Measurements from ENCODE around the gene ARID1B.

ARID1B gene

DNA sequence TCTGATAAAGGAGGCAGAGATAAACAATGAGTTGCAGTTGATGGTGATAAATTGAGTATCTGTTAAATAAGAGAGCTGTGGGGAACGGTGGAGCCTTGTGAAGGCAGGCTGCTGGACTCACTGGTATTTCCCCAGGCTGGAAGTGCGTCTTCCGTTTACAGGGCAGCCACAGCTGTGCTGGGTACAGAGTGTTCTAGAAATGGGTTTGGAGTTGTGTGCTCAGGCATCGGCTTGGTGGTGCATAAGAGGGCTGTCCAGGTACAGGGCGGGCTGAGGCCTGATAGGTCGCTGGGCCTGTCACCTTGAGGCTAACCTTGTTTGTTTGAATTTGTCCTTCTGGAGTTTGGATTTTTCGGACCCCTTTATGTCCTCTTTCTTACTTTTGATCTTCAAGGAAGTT lies 39.3 kb downstream of the ARID1B start:
- no peak overlapping the region for H3K4me3 ChIP-seq (ENCODE audit: low read depth, low read length)
- H2AFZ ChIP-seq = no peak overlapping the region
- no peak overlapping the region for H3K27ac ChIP-seq

DNA sequence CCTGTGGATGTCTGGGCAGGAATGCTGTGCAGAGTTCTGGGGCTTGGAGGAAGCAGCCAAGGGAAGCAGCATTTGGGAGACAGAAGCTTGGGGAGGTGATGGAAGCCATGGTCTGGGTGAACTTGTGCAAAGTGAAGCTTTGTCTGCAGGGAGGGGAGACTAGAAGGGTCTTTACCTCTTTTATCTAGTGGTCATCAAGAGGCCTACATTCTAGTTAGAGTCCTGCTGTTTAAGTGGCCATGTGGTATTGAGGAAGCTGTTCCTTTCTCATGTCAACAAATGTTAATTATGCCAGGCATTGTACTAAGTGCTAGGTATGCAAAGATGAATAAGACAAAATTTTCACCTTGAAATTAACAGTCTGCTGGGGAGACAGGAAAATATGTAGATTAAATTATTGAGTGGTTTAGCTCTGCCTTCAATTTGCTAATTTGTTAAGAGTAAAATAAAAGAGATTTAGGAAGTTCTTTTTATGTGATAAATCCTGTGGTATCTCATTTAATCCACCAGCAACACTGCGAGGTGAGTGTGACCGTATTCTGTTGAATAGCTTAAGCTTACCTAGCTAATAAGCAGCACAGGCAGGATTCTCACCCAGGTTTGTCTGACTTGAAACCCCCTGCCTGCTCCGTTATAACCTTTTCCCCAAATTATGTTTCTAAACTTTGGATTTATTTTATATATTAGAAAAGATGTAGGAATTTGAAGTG lies 43.1 kb downstream of the ARID1B start:
- H3K27me3 ChIP-seq (ENCODE audit: control insufficient read depth, insufficient read depth, low read length) = no peaks in the 10 kb centered on the region
- peaks cover 50% of the 10 kb centered on the region for H3K79me2 ChIP-seq
- TF ChIP-seq, protein P1, sequence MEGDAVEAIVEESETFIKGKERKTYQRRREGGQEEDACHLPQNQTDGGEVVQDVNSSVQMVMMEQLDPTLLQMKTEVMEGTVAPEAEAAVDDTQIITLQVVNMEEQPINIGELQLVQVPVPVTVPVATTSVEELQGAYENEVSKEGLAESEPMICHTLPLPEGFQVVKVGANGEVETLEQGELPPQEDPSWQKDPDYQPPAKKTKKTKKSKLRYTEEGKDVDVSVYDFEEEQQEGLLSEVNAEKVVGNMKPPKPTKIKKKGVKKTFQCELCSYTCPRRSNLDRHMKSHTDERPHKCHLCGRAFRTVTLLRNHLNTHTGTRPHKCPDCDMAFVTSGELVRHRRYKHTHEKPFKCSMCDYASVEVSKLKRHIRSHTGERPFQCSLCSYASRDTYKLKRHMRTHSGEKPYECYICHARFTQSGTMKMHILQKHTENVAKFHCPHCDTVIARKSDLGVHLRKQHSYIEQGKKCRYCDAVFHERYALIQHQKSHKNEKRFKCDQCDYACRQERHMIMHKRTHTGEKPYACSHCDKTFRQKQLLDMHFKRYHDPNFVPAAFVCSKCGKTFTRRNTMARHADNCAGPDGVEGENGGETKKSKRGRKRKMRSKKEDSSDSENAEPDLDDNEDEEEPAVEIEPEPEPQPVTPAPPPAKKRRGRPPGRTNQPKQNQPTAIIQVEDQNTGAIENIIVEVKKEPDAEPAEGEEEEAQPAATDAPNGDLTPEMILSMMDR (IDR thresholded peaks at IDR 0.05) = no peak
- no peaks in the 10 kb centered on the region for H3K9me3 ChIP-seq (ENCODE audit: control insufficient read depth, low read length)
- H3K9ac ChIP-seq = no peak overlapping the region
- no peaks in the 10 kb centered on the region for H3K36me3 ChIP-seq (ENCODE audit: control insufficient read depth, insufficient read depth, low read length)
- peaks cover 54% of the 10 kb centered on the region for H3K4me1 ChIP-seq
- H3K4me2 ChIP-seq (ENCODE audit: low read length) = no peak overlapping the region
- H3K4me3 ChIP-seq (ENCODE audit: low read depth, low read length) = no peak overlapping the region
- no peak overlapping the region for H2AFZ ChIP-seq
- H3K27ac ChIP-seq = no peak overlapping the region

More for the DNA sequence above, 39.3 kb downstream of the ARID1B start:
- Histone ChIP-seq H3K9ac (no peak overlapping the region), H3K9me3 (ENCODE audit: control insufficient read depth, low read length) (no peaks in the 10 kb centered on the region), H3K36me3 (ENCODE audit: control insufficient read depth, insufficient read depth, low read length) (no peaks in the 10 kb centered on the region), H3K4me2 (ENCODE audit: low read length) (no peak overlapping the region), H3K27me3 (ENCODE audit: control insufficient read depth, insufficient read depth, low read length) (no peaks in the 10 kb centered on the region), H3K79me2 (peaks cover 74% of the 10 kb centered on the region), H3K4me1 (peaks cover 24% of the 10 kb centered on the region)
- TF ChIP-seq, protein P1 (IDR thresholded peaks at IDR 0.05) = no peak

DNA sequence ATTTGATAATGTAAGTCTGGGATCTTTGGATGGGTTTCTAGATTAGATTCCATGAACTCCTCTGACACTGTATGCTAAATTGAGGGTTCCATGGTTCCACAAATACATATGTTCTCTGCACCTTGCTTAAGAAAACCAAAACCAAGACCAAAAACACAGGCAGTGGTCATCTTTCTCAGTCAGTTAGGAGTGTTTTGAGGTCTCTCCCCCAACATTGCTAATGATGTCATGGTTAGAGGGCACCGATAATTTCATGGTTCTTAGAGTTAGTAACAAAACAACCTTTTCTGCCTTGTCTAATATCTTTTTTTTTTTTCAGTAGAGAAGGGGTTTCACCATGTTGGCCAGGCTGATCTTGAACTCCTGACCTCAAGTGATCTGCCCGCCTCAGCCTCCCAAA lies 44.5 kb downstream of the ARID1B start:
- Histone ChIP-seq H3K4me3 (ENCODE audit: low read depth, low read length) (no peak overlapping the region), H3K27me3 (ENCODE audit: control insufficient read depth, insufficient read depth, low read length) (no peaks in the 10 kb centered on the region), H3K36me3 (ENCODE audit: control insufficient read depth, insufficient read depth, low read length) (no peaks in the 10 kb centered on the region), H3K9ac (no peak overlapping the region), H3K79me2 (peaks cover 41% of the 10 kb centered on the region), H2AFZ (no peak overlapping the region), H3K9me3 (ENCODE audit: control insufficient read depth, low read length) (no peaks in the 10 kb centered on the region), H3K27ac (peak overlapping the region; percentile 71), H3K4me1 (peaks cover 62% of the 10 kb centered on the region), H3K4me2 (ENCODE audit: low read length) (no peak overlapping the region)
- TF ChIP-seq, protein P1 (IDR thresholded peaks at IDR 0.05) = no peak

DNA sequence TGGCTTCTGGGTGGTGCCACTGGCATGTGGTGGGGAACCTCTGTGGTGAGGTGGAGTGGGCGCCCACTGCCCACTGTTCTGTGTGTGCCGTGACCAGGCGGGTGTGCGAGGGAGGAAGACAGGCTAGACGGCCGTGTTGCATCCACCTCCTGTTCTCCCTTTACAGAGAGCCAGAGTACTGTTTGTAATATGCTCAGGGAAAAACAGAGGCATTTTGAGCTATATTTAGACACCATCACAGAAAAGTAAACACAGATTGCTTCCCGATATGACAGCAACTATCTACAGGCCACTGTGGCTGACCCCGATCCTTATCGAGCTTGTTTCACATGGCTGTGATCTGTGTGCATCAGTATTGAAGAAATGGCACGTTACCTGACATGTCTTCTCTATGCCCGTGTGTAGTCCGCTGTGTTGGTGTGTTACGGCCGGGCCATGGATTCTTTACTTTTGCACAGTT lies 45.6 kb downstream of the ARID1B start:
- no peaks in the 10 kb centered on the region for H3K9me3 ChIP-seq (ENCODE audit: control insufficient read depth, low read length)
- TF ChIP-seq, protein P1 (IDR thresholded peaks at IDR 0.05) = no peak
- H3K4me3 ChIP-seq (ENCODE audit: low read depth, low read length) = peak overlapping the region; percentile 30
- peak overlapping the region; percentile 59 for H3K4me2 ChIP-seq (ENCODE audit: low read length)
- no peak overlapping the region for H3K9ac ChIP-seq
- H3K27me3 ChIP-seq (ENCODE audit: control insufficient read depth, insufficient read depth, low read length) = no peaks in the 10 kb centered on the region
- peaks cover 36% of the 10 kb centered on the region for H3K79me2 ChIP-seq
- H3K4me1 ChIP-seq = peaks cover 66% of the 10 kb centered on the region
- no peak overlapping the region for H2AFZ ChIP-seq
- no peaks in the 10 kb centered on the region for H3K36me3 ChIP-seq (ENCODE audit: control insufficient read depth, insufficient read depth, low read length)
- H3K27ac ChIP-seq = peak overlapping the region; percentile 71

DNA sequence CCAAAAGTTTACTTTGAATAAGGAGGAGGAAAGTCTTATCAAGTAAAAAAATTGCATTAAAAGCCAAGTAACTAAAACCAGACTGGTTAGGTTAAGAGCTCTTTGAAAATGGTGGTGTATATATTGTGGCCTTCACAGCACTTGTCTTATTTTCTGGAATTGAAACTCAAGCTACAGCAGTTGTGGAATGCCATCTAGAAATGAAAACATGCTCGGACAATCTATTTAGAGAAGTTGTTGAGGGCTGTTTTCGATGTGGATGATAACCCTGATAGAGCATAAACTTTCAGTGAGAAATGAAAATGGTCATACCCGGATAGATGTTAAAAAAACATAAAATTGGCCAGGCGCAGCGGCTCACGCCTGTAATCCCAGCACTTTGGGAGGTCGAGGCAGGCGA lies 47.0 kb downstream of the ARID1B start:
- Histone ChIP-seq H3K79me2 (peaks cover 32% of the 10 kb centered on the region), H3K9ac (no peak overlapping the region), H2AFZ (no peak overlapping the region), H3K4me2 (ENCODE audit: low read length) (peak overlapping the region; percentile 30), H3K4me3 (ENCODE audit: low read depth, low read length) (no peak overlapping the region), H3K27ac (peak overlapping the region; percentile 71), H3K36me3 (ENCODE audit: control insufficient read depth, insufficient read depth, low read length) (no peaks in the 10 kb centered on the region), H3K4me1 (peaks cover 66% of the 10 kb centered on the region), H3K9me3 (ENCODE audit: control insufficient read depth, low read length) (no peaks in the 10 kb centered on the region), H3K27me3 (ENCODE audit: control insufficient read depth, insufficient read depth, low read length) (no peaks in the 10 kb centered on the region)
- TF ChIP-seq, protein P1 (IDR thresholded peaks at IDR 0.05) = no peak
